ENCODE measurements around the gene TIMM29.

The TIMM29 gene

GRCh38 chr19:10928563-10929401, at the start of gene TIMM29, which contains the start of gene YIPF2:
TIMM29 (plus strand) TSS chr19:10928811; CDS start chr19:10928823, 12 bp downstream.
YIPF2 (minus strand) TSS chr19:10928639; CDS start chr19:10928410, 229 bp downstream.
- peak; percentile 92 for DNase-seq (ENCODE audit: low read depth)

GRCh38 chr19:10881403-10882107, 47.1 kb upstream of the TIMM29 start:
- DNase-seq (ENCODE audit: low read depth) = no peak

- DNase-seq (ENCODE audit: low read depth) = no peak
Measured at GRCh38 chr19:10882108-10882457, 46.5 kb upstream of the TIMM29 start.

GRCh38 chr19:10884274-10884673, 44.3 kb upstream of the TIMM29 start:
- DNase-seq (ENCODE audit: low read depth) = no peak

GRCh38 chr19:10885201-10886169, 43.1 kb upstream of the TIMM29 start:
- DNase-seq (ENCODE audit: low read depth) = no peak

GRCh38 chr19:10887616-10888367, 40.8 kb upstream of the TIMM29 start:
- DNase-seq (ENCODE audit: low read depth) = no peak

- no peak for DNase-seq (ENCODE audit: low read depth)
Measured at GRCh38 chr19:10888421-10888866, 40.2 kb upstream of the TIMM29 start.

- DNase-seq (ENCODE audit: low read depth) = no peak
Measured at GRCh38 chr19:10889880-10890279, 38.7 kb upstream of the TIMM29 start.

- no peak for DNase-seq (ENCODE audit: low read depth)
Measured at GRCh38 chr19:10891405-10892086, 37.1 kb upstream of the TIMM29 start.

- DNase-seq (ENCODE audit: low read depth) = no peak
Measured at GRCh38 chr19:10892256-10892655, 36.4 kb upstream of the TIMM29 start.

- DNase-seq (ENCODE audit: low read depth) = no peak
Measured at GRCh38 chr19:10894911-10895213, 33.7 kb upstream of the TIMM29 start.

GRCh38 chr19:10895363-10895762, 33.2 kb upstream of the TIMM29 start:
- DNase-seq (ENCODE audit: low read depth) = no peak

- no peak for DNase-seq (ENCODE audit: low read depth)
Measured at GRCh38 chr19:10895920-10896319, 32.7 kb upstream of the TIMM29 start.

- DNase-seq (ENCODE audit: low read depth) = no peak
Measured at GRCh38 chr19:10896851-10897526, 31.6 kb upstream of the TIMM29 start.

GRCh38 chr19:10898633-10899032, 30.0 kb upstream of the TIMM29 start:
- no peak for DNase-seq (ENCODE audit: low read depth)

GRCh38 chr19:10899151-10899653, 29.4 kb upstream of the TIMM29 start:
- no peak for DNase-seq (ENCODE audit: low read depth)

- no peak for DNase-seq (ENCODE audit: low read depth)
Measured at GRCh38 chr19:10907925-10908324, 20.7 kb upstream of the TIMM29 start.

GRCh38 chr19:10908380-10908960, 20.1 kb upstream of the TIMM29 start:
- no peak for DNase-seq (ENCODE audit: low read depth)

- no peak for DNase-seq (ENCODE audit: low read depth)
Measured at GRCh38 chr19:10911579-10912363, 16.8 kb upstream of the TIMM29 start.
